Activated naive CD4-positive, alpha-beta T cell treated with anti-CD3 and anti-CD28 coated beads, Interleukin-2, amount 10 ng/mL, durations not matched to agents 7 days and 5 days (primary cell): ENCODE data around the gene NCK2.
A peak's percentile ranks its signal among the peaks of the same experiment; 100 is the strongest.

ENCODE experiments used
- CTCF ChIA-PET: fragments of 350-600 bp; sonication (Branson Sonifier 250); formaldehyde crosslinking; loops from one replicate; lab custom pipeline; 2021; ENCODE audit warnings: antibody characterized with exemption; lab: Charles Lee
- DNase-seq: peaks from one replicate; pipeline ENCODE4 v3.0.0-alpha.2; 2020
- H3K27ac Mint-ChIP-seq: one replicate; pipeline ENCODE4 v1.8.0; 2021; ENCODE audit warnings: mild to moderate bottlenecking, moderate library complexity, mixed read lengths
- H3K27me3 Mint-ChIP-seq: one replicate; pipeline ENCODE4 v1.8.0; 2021; ENCODE audit warnings: mild to moderate bottlenecking, mixed read lengths
- H3K36me3 Mint-ChIP-seq: one replicate; pipeline ENCODE4 v1.8.0; 2021; ENCODE audit warnings: mixed read lengths
- H3K4me1 Mint-ChIP-seq: one replicate; pipeline ENCODE4 v1.8.0; 2021; ENCODE audit warnings: mixed read lengths
- H3K4me3 Mint-ChIP-seq: one replicate; pipeline ENCODE4 v1.8.0; 2021; ENCODE audit warnings: mild to moderate bottlenecking, moderate library complexity, mixed read lengths
- H3K9me3 Mint-ChIP-seq: one replicate; pipeline ENCODE4 v1.8.0; 2021; ENCODE audit warnings: mixed read lengths

Gene NCK2

DNA sequence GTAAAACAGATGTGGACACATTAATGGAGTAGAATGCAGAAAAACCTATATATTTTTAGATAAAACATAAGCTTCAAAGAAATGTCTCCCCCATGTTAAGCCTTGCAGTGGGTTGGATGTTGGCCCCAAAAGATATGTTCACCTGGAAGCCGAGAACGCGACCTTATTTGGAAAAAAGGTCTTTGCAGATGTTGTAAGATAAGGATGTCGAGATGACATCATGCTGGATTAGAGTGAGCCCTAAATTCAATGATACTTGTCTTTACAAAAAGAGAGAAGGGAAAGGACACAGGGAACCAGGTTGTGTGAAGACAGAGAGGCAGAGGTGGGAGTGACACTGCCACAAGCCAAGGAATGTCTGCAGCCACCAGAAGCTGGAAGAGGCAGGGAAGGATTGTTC is 3.1 kb upstream of the NCK2 start:
- peaks cover 29% of the 10 kb centered on the region for H3K36me3 Mint-ChIP-seq
- DNase-seq = no peak
- CTCF ChIA-PET = interaction anchor here (0.8 kb wide), 1 partner anchor 11 kb away, joined by 3 read pairs; no protein-coding TSS in a partner anchor
- no peak overlapping the region for H3K4me3 Mint-ChIP-seq
- peaks cover 3% of the 10 kb centered on the region for H3K9me3 Mint-ChIP-seq
- no peak overlapping the region for H3K27ac Mint-ChIP-seq
- H3K27me3 Mint-ChIP-seq = no peaks in the 10 kb centered on the region
- peaks cover 71% of the 10 kb centered on the region for H3K4me1 Mint-ChIP-seq

DNA sequence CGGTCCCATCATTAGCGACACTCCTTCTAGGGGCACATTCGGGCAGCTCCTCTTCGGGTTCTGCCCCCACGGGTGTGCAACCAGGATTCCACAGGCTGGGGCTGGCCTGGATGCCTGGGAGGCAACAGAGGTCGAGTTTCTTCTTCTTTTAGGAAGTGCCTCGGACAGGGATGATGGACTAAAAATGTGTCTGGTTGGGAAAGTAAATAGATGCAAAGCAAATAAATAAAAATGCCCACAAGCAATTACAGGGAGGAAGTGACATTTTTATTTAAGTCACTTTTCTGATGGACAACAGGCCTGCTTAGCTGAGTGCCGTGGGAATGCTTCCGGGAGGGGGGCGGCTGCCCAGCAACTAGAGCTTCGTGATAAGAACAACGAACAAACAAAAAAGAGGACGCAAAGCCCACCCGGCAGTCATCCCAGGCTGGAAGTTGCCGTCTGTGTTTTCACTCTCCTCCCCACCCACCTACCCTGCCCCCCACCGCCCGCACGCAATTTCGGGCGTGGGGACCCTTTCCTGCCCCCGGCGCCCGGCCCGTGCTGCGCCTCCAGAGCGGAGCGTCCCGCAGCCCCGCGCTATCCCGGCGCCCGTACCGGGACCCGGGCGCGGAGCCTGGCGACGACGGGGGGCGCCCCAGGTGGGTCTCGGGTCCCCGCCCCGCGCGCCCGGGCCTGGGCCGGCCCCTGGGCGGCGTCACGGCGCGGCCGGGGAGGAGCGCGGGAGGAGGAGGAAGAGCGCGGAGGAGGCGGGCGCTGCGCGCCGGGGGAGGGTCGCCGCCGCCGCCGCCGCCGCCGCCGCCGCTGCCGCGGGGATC is 412 bp upstream of the NCK2 start:
- Mint-ChIP-seq H3K27me3 (no peaks in the 10 kb centered on the region), H3K36me3 (peaks cover 47% of the 10 kb centered on the region), H3K4me1 (peaks cover 76% of the 10 kb centered on the region), H3K27ac (peak overlapping the region; percentile 93), H3K9me3 (peaks cover 3% of the 10 kb centered on the region), H3K4me3 (peak overlapping the region; percentile 81)
- peak; percentile 73 for DNase-seq
- CTCF ChIA-PET = interaction anchor here (1.1 kb wide), 1 partner anchor 167 kb away, joined by 3 read pairs; no protein-coding TSS in a partner anchor

DNA sequence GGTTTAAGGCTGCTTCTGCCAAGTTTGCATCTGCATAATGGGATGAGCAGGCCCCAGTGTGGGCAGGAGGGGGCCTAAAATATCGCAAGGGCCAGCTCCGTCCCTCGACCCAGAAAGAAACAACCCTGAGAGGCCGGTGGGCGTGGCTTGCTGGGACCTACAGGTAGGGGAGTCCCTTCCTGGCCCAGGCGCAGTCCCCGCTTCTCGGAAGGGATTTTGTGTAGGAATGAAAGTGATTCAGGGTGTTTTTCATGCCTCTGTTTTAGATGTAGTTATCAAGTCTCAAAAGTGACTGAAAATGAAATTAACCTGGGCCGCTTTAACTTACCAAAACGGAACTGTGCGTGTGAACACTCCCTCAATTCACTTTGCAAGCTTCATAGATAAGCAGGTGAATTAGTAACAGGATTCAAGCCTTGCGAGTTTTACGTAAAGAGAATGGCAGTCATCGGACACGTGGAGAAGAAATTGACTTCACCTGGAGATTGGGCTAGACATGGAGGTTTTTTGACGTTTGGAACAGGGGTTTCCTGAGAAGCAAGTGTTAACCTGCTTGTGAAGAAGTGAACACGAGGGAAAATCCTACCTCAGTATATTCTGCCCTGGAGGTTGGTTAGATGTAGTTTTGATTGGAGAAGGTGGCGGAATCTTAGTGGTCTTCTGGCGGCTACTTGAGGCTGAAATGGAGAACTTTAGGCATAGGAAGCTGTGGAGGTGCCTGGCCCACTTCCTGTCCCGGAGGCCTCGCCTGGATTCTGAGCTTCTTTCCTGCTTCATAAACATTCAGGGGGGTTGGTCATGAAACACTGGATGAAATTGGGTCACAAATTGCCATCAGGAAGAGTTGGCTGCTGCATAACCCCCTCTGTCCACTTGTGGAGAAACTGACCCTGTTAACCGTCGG is 1.7 kb downstream of the NCK2 start:
- CTCF ChIA-PET = interaction anchor here (0.7 to 2.1 kb wide), 11 partner anchors 8 to 170 kb away, joined by 3 to 10 read pairs (median 3); no protein-coding TSS in a partner anchor
- Mint-ChIP-seq H3K9me3 (peaks cover 3% of the 10 kb centered on the region), H3K36me3 (peaks cover 57% of the 10 kb centered on the region), H3K4me1 (peaks cover 76% of the 10 kb centered on the region), H3K4me3 (peak overlapping the region; percentile 82), H3K27ac (peak overlapping the region; percentile 95), H3K27me3 (no peaks in the 10 kb centered on the region)
- DNase-seq = peak; percentile 91

DNA sequence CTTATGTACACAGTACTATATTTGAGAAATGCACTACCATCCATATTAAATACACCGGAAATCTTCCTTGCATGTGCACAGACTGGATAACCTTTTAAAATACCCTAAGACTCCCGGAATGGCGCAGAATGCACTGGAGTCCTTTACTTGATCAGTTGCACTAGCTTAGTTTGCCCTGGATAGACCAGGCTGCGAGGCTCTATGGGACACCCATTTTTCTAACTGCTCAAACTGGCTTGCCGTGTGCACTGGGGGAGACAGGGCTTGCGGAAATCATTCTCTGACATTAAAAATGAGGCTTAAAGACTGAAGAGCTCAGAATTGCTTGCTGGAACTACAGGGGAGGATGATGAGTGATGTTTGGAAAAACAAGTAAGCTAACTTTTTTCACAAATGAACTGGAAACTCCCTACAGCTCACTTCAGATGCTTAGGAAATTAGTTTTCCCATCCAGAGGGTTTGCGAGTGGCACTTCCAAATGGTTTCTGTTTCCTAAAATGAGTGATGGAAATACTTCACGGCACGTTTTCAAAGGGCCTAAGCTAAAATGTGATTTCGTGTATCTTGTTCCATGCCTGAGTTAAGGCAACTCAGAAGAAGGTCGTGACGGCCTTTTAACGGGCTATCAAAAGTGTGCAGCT is 2.7 kb downstream of the NCK2 start:
- Mint-ChIP-seq H3K9me3 (peaks cover 3% of the 10 kb centered on the region), H3K4me3 (peak overlapping the region; percentile 82), H3K27ac (peak overlapping the region; percentile 95), H3K36me3 (peaks cover 56% of the 10 kb centered on the region), H3K4me1 (peaks cover 78% of the 10 kb centered on the region), H3K27me3 (no peaks in the 10 kb centered on the region)
- CTCF ChIA-PET = interaction anchor here (0.6 to 2.1 kb wide), 8 partner anchors 16 to 350 kb away, joined by 3 to 10 read pairs (median 4); no protein-coding TSS in a partner anchor
- no peak for DNase-seq

DNA sequence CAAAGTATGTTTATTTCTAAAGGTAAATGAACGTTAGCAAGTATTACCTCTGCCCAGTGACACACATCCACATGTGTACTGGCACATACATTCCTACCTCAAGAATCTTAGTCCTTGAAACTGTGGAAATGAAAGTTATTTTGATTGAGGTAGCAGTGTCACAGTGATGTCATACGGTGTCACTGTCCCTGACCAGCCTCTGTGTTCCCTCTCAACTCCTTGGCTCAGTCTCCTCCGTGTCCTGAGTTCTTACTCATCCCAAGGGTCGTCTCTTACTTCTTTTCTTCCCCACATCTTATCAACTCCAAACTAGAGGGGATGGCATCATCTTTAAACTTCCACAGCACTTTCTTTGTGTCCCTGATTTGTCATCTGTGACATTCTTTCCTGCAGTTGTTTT is 3.3 kb downstream of the NCK2 start:
- peak overlapping the region; percentile 95 for H3K27ac Mint-ChIP-seq
- H3K36me3 Mint-ChIP-seq = peaks cover 60% of the 10 kb centered on the region
- DNase-seq = peak; percentile 40
- H3K4me3 Mint-ChIP-seq = peak overlapping the region; percentile 82
- H3K27me3 Mint-ChIP-seq = no peaks in the 10 kb centered on the region
- peaks cover 78% of the 10 kb centered on the region for H3K4me1 Mint-ChIP-seq
- H3K9me3 Mint-ChIP-seq = peaks cover 3% of the 10 kb centered on the region
- CTCF ChIA-PET = interaction anchor here (0.6 to 2.1 kb wide), 5 partner anchors 42 to 350 kb away, joined by 3 to 10 read pairs (median 4); no protein-coding TSS in a partner anchor

DNA sequence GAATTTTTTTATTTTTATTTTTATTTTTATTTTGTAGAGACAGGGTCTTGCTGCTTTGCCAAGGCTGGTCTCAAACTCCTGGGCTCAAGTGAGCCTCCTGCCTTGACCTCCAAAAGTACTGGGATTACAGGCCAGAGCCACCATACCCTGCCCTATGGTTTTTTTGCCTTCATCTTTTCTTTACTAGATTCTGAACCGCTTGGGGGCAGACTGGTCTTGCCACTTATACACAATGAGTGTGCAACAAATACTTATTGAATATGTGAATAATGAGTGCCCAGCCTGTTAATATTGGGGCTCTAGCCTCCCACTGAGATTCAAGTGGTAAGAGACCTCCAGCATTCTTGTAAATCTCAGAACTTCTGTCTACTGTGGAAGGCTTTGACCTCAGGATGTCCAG is 3.9 kb downstream of the NCK2 start:
- Mint-ChIP-seq H3K4me3 (peak overlapping the region; percentile 82), H3K36me3 (peaks cover 65% of the 10 kb centered on the region)
- CTCF ChIA-PET = interaction anchor here (0.6 to 1.6 kb wide), 4 partner anchors 111 to 219 kb away, joined by 3 read pairs; no protein-coding TSS in a partner anchor

DNA sequence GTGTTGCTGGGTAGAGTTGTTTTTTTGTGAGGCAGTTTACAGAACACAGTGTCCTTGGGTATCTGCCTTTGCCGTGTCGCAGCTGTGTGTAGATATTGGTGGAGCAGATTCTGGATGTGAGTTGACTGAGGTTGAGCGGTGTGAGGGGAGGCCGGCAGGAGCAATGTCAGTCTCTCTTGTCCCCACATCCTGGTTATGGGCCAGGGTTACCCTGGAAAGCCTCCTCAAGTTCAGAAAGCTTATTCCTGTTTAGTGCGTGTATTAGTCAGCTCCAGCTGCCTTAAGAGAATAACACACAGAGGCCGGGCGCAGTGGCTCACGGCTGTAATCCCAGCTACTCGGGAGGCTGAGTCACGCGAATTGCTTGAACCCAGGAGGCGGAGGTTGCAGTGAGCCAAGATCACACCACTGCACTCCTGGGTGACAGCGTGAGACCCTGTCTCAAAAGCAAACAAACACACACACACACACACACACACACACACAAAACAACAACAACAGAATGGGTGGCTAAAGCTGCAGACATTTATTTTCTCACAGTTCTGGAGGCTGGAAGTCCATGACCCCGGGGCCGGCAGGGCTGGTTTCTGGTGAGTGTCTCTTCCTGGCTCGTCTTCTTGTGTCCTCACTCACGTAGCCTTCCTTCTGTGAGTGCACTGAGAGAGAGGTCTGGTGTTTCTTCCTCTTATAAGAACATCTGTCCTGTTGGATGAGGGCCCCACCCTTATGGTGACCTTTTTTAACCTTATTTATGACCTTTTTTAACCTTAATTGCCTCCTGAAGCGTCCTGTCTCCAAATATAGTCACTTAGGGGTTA is 5.1 kb downstream of the NCK2 start:
- H3K9me3 Mint-ChIP-seq = peaks cover 3% of the 10 kb centered on the region
- H3K27ac Mint-ChIP-seq = peak overlapping the region; percentile 95
- H3K4me1 Mint-ChIP-seq = peaks cover 84% of the 10 kb centered on the region
- no peaks in the 10 kb centered on the region for H3K27me3 Mint-ChIP-seq
- DNase-seq = no peak
- peak overlapping the region; percentile 53 for H3K4me3 Mint-ChIP-seq
- CTCF ChIA-PET = interaction anchor here (1.0 to 1.5 kb wide), 4 partner anchors 33 to 218 kb away, joined by 3 to 5 read pairs (median 4); no protein-coding TSS in a partner anchor
- peaks cover 76% of the 10 kb centered on the region for H3K36me3 Mint-ChIP-seq

More for the DNA sequence above, 3.9 kb downstream of the NCK2 start:
- no peaks in the 10 kb centered on the region for H3K27me3 Mint-ChIP-seq
- H3K9me3 Mint-ChIP-seq = peaks cover 3% of the 10 kb centered on the region
- peak overlapping the region; percentile 95 for H3K27ac Mint-ChIP-seq
- DNase-seq = no peak
- H3K4me1 Mint-ChIP-seq = peaks cover 78% of the 10 kb centered on the region

DNA sequence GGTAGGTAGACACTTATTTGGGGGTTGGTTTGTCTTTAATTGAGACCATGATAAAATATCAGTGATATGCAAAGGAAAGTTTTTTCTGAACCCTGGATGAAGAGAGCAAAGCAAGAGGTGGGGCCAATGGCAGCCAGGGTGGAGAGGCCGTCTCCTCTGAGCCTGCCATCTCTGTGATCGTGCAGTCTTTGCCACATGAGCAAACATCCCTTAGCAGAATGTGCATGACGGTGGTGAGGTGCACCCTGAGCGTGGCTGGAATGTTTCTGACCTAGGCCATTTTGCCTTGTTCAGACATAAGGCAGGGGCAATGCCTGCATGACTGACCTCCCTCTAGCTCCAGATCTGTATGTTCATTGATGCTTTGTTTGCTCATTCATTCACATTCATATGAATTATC is 6.0 kb downstream of the NCK2 start:
- CTCF ChIA-PET = no interaction called here
- H3K27me3 Mint-ChIP-seq = no peaks in the 10 kb centered on the region
- DNase-seq = no peak
- H3K4me3 Mint-ChIP-seq = peak overlapping the region; percentile 53
- peaks cover 80% of the 10 kb centered on the region for H3K36me3 Mint-ChIP-seq
- peaks cover 3% of the 10 kb centered on the region for H3K9me3 Mint-ChIP-seq
- H3K27ac Mint-ChIP-seq = peak overlapping the region; percentile 95
- peaks cover 93% of the 10 kb centered on the region for H3K4me1 Mint-ChIP-seq

DNA sequence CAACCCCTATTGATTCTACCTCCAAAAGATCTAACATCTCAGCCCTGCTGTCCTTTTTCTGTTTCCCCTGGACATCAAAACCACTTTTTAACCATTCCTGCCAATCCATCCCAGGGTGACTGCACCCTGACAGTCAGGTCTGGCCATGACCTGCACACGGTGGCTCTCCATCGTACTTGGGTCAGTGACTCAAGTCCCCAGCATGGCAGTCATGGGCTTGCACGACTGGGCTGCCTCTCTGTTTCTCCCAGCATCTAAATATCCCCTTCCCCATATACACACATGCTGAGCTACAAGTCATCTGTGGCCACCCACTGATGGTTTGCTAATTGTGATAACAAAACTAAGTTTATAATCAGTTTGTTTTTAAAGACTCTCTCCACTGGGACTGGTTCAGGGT is 6.6 kb downstream of the NCK2 start:
- H3K4me1 Mint-ChIP-seq = peaks cover 98% of the 10 kb centered on the region
- peaks cover 77% of the 10 kb centered on the region for H3K36me3 Mint-ChIP-seq
- H3K4me3 Mint-ChIP-seq = peak overlapping the region; percentile 53
- H3K9me3 Mint-ChIP-seq = peaks cover 3% of the 10 kb centered on the region
- no peak for DNase-seq
- peak overlapping the region; percentile 95 for H3K27ac Mint-ChIP-seq
- no peaks in the 10 kb centered on the region for H3K27me3 Mint-ChIP-seq
- CTCF ChIA-PET = no interaction called here

DNA sequence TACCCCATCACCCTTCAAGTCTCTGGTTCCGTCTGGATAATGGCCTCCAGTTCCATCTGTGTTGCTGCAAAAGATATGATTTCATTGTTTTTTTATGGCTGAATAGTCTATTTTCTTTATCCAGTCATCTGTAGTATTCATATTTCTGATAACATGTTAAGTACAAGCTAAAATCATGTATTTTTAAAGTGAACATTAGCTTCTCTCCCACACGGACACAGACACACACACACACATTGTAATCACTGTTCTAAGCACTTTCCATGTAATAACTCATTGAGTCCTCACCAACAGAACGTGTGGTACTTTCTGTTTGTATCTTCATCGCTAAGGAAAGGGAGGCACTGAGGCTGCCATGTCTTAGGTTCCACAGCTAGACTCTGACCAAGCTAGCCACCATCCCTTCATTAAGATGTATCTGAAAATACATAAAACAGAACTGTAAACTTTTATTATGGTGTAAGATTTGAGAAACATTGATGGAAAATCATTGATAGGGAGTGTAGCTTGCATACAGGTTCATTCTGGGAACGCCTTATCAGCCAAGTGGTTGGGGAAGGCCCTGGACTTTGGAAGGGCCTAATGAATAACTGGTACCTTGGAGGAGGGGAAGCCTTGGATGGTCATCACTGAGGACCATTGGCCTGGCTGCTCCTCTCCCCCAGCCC is 8.1 kb downstream of the NCK2 start:
- peaks cover 70% of the 10 kb centered on the region for H3K36me3 Mint-ChIP-seq
- H3K9me3 Mint-ChIP-seq = peaks cover 3% of the 10 kb centered on the region
- CTCF ChIA-PET = interaction anchor here (1.1 to 1.5 kb wide), 2 partner anchors 22 to 176 kb away, joined by 4 to 5 read pairs; no protein-coding TSS in a partner anchor
- peak overlapping the region; percentile 26 for H3K4me3 Mint-ChIP-seq
- H3K27me3 Mint-ChIP-seq = no peaks in the 10 kb centered on the region
- H3K27ac Mint-ChIP-seq = peak overlapping the region; percentile 98
- DNase-seq = no peak
- H3K4me1 Mint-ChIP-seq = peaks cover 100% of the 10 kb centered on the region

DNA sequence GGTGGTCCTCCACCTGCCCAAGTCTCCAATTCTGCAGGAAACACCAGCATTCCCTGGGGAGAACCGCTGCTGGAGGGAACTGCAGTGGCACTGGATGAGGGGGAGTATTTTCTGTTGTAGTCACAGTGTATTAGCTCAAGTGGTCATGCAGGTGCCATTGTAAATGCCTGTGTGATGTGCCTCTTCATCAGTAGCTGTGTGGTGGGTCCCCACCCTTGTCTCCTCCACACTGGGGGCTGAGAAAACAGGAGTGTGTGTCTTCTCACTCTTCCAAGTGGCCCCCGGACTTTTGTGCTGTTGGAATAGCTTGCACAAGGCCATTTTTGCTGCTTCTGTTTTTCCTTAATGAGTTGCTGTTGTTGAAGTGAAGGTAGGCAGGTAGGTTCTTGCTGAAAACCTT is 8.7 kb downstream of the NCK2 start:
- Mint-ChIP-seq H3K27ac (peak overlapping the region; percentile 98), H3K9me3 (peaks cover 3% of the 10 kb centered on the region), H3K4me1 (peaks cover 99% of the 10 kb centered on the region), H3K36me3 (peaks cover 68% of the 10 kb centered on the region), H3K27me3 (no peaks in the 10 kb centered on the region), H3K4me3 (peak overlapping the region; percentile 26)
- DNase-seq = no peak
- CTCF ChIA-PET = interaction anchor here (1.1 to 1.5 kb wide), 3 partner anchors 8 to 177 kb away, joined by 4 to 5 read pairs (median 5); no protein-coding TSS in a partner anchor

DNA sequence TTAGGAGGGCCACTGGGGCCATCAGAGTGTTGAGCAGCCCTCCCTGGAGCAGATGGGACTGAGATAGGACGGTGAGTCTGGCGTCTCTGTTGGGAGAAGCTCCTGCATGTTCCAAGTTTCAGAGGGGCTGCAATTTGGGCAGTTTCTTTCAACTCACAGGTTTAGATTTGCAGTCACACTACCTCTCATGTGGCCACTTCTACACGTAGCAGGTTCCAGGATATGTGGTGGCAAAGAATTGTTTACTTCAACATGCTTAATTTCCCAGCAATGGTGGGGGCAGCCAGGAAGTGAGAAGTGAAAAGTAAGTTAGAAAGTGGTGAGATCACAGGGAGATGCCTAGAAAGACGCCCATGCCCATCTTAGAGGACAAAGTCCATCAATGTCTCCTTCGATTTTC is 9.3 kb downstream of the NCK2 start:
- Mint-ChIP-seq H3K27ac (peak overlapping the region; percentile 98), H3K36me3 (peaks cover 73% of the 10 kb centered on the region), H3K27me3 (no peaks in the 10 kb centered on the region), H3K9me3 (peaks cover 3% of the 10 kb centered on the region), H3K4me3 (peak overlapping the region; percentile 26), H3K4me1 (peaks cover 98% of the 10 kb centered on the region)
- DNase-seq = peak; percentile 76
- CTCF ChIA-PET = interaction anchor here (0.8 to 1.5 kb wide), 4 partner anchors 8 to 177 kb away, joined by 4 to 5 read pairs (median 4); no protein-coding TSS in a partner anchor
